ENCODE measurements around the gene TMEM109.
"Not testable (repeated sequence)": the region's sequence is repeated elsewhere in the genome, so short reads cannot be mapped to it uniquely, and the experiment has no call there.

Gene TMEM109

DNA sequence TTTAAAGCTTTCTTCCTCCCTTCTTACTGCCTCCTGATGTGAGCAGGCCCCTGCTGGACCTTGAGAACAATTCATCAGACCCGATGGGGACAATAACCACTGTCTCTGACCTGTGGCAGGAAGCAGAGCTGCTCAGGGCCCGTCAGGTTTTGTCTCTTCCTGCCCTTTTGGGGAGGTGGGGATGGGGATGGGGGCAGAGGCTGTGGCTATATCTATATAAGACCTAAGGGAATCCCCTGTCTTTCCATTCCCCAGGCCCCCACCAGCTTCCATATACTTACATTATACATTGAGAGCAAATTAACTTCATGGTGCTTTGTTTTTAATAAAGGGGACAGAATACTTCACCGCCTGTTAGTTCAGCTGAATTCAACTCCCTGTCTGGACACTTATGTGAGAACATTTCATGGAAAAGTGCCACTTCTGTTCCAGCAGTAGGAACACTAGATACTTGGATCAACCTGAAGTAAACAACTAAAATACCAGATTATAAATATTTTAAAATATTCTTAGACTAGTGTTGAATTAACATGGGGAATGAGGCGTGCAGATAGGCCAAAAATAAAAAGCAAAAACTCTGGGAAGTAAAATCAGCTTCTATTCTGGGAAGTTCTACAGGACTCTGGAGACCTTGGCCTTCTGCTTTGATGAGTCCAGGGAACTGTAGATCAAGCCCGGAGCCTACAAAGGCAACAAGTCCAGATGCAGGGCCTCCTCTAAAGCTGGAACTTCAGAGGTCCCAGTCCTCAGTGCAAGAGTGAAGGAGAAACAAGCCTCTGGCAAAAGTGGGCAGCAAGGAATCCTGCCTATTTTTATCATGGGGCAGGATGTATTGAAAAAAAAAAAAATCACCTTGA, 35.5 kb upstream of the TMEM109 start:
- no peak for DNase-seq (ENCODE audit: low spot score)

DNA sequence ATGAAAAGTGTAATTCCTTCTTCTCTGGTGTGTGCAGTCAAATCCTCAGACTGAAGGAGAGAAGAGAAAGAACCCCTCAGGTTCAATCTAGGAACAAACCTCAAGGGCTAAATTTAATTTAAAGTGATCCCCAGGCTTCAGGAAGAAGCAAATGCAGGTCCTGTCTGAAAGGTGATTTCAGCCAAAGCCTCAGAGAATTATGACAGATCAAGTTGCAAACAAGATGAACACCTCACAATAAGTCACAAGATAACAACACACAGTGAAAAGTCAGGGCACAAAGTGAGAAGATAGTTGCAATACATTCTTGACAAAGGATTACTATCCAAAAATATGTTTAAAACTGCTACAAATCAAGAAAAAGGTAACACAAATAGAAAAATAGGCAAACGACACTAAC, 34.9 kb upstream of the TMEM109 start:
- DNase-seq (ENCODE audit: low spot score), result no peak

DNA sequence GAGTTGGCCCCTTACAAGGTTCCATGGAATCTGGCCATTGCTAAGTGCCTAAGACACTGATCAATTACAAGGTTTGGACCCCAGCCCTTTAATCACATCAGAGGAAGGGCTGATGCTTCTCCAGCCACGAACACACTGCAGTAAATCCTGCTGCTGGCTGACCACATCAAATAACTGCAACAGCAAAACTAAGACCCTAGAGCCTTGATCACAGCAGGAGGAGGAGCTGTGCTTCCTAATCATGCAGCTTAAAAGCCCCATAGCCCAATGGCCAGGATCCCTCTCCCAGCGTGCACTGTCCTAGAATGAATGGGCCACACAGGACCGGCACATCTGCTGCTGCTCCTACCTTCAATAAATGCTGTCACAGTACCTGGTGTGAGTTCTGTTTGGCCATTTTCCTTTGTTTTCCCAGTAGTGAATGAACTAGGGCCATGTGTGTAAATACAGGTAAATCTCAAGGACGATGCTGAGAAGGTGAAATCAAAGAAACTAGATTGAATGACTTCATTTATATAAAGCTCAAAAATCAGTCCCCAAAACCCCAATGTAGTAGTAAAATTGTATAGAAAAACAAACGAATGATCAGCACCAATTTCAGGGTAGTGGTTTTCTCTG, 33.9 kb upstream of the TMEM109 start:
- DNase-seq (ENCODE audit: low spot score), result no peak

DNA sequence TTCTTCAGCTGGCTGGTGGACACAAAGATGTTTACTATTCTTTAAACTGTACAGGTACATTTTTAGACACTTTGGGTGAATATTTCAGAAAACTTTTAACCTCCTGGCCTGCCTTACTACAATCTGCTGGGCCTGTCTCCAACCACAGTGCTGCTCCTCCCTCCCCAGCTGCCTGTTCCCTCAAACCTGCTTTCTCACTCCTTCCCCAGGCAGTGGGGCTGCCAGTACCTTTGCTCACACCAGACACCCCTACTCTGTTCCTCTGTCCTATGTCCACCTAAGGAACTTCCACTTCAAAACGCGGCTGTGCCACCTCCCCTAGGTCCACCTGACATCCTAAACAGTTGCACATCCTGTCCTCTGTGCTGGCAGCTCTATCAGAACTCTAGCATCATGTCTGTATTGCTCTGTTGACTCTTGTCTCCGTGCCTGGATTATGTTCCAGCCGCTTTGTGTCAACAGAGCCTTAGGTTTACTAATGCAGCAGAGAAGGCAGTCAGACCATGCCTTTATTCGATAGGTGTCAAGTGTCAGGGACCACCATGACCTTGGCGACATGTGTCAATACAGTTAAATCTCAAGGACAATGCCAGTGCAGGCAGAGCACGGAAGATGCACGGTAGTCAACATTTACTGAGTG, 33.2 kb upstream of the TMEM109 start:
- no peak for DNase-seq (ENCODE audit: low spot score)

DNA sequence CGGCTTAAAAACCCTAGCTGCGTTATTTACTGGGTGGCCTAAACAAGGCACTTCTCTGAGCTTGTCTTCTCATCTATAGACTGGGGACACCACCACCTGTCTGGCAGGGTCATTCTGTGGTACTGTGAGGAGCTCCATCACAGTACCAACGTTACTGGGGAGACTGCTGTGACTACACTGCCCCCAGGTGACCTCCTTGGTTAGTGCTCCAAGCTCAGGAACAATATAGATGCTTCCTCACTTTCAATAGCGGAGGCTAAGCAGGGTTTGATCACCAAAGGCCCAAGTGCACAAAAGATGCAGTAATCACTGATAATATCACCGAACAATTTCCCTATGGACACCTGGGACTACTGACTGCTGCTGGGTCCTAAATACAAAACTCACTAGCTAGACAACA, 26.4 kb upstream of the TMEM109 start:
- DNase-seq (ENCODE audit: low spot score), result peak; percentile 70

DNA sequence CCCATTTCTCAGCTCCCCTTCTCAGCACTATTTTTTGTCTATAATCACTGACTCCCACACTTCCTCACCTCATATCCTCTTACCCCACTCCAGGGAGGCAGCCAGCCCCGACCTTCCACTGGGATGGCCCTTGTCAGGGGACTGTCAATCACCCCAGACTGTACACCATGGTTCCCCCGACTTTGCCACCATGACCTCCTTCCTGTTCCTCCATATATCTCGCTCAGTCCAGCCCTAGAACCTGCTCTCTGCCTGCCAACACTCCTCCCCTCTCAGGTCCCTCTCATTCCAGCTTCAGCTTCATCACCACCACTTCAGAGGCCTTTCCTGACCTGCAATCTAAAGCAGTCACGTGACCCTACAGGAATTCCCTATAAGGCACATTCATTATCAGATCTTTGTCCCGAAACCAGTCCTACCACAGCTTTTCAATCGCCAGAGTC, 24.1 kb upstream of the TMEM109 start:
- DNase-seq (ENCODE audit: low spot score), result no peak

DNA sequence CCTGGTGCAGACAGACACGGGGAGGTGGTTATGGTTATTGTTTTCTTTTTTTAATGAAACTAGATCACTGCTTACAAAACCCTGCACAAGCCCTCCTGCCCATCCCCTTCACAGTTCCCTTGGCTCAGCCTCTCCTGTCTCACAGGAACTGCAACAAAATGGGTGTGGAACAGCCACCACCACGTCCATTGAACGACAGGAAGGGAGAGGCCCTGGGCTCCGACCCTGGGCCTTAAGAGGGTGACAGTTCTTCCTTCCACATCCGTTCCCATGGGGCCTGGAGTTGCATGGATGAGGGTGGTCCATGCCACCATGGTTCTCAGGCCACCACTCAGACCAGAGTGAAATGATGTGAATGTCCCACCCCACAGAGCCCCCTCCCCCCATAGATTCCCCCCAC, 23.3 kb upstream of the TMEM109 start:
- no peak for DNase-seq (ENCODE audit: low spot score)

DNA sequence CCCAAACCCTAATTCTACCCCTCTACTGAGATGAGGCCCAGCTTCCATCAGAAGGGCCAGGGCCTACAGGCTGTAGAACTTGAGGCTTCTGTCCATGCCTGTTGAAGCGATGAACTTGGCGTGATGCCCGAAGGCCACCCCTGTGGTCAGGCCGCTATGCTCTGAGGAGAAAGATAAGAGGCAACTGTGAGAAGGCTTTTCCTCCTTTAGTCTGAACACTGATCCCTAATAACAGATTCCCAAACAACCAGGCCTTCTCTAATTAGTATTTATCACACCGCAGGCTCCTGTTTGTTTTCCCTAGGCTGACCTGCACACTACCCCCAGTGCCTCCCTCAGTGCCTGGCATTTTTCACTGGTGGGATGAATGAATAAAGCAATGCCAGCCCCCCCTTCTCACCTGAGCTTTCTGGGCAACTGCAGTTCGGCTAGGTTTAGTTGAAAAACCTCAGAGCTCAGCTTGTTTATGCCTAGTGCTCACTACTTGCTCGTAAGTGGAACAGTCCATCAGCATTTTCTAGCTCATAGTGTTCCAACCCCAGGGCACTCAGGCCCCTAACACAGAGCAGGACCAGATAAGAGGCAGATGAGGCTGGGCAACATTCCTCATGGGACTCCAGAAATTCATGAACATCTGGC, 22.7 kb upstream of the TMEM109 start:
- no peak for DNase-seq (ENCODE audit: low spot score)

DNA sequence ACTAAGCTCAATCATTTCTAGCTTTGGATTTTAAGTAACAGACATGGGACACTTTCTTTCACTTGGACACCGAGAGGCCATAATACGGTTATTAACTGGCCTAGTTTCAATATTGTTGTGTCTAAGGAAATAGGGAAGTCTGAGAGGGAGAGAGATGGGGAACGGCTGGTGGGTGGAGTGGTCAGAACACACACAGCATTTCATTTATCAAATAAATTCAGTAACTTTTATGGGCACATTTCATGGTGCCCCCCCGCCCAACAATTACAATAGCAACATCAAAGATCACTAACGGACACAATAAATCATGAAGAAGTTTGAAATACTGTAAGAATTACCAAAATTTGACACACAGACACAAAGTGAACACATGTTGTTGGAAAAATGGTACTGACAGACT, 18.3 kb upstream of the TMEM109 start:
- no peak for DNase-seq (ENCODE audit: low spot score)

- DNase-seq (ENCODE audit: low spot score), result no peak
Measured at GRCh38 chr11:60897496-60897895, 16.5 kb upstream of the TMEM109 start.

DNA sequence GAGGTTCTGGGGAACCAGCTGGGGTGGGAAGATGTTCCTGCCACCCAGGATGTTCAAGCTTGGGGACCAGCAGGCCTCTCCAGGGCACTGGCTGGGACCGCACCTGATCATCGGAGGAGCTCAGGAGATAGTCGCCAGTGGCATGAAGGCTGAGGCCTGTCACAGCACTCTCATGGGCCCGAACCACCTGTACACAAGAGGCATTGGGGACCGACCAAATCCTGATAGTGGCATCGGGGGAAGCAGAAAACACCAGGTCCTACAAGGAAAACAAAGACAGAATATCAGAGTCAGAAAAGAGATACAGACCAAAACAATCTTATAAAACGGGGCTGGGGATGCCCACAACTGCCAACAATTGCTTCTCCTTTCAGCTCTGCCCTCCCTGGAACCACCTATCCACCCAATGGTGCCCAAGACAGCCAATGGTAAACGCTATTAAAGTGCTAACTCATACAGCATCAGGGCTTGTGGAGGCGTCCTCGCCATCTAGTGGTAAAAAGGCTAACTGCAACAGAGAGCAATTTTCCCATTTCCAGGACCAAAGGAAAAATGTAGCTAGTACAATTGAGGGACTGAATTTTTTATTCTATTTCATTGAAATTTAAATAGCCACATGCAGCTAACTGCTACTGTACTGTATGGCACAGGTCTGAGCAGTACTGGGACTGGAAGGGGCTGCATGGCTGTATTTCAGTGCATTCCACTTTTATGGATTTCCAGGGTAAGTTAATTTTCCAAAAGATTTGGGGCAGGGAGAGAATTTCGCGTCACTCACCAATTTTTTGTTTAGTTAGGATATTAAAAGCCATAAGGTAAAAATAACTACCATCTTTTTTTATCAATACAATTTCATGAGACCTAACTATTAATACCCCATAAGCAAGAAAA, 14.7 kb upstream of the TMEM109 start:
- DNase-seq (ENCODE audit: low spot score), result peak; percentile 83

GRCh38 chr11:60899977-60900376, 14.0 kb upstream of the TMEM109 start:
- no peak for DNase-seq (ENCODE audit: low spot score)

GRCh38 chr11:60900673-60901404, 13.1 kb upstream of the TMEM109 start:
- DNase-seq (ENCODE audit: low spot score), result no peak

GRCh38 chr11:60902625-60903024, 11.3 kb upstream of the TMEM109 start:
- no peak for DNase-seq (ENCODE audit: low spot score)

DNA sequence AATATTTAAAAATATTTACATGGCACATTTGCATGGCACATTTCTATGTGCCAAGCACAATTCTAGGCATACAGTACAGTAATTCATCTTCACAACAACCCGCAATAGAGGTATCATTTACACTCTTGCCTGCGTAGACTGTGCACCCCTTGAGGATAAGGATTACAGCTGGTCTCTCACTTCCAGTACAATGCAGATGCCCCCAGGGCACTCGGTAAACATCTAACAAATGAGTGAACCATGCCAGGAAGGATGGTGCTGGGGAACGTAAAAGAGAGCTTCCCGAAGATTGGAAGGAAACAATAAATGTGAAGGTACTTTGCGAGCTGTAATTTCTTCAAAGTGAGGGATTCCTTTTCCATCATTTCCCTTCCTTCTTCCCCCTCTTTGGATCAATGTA, 8.9 kb upstream of the TMEM109 start:
- DNase-seq (ENCODE audit: low spot score), result no peak

GRCh38 chr11:60905551-60906113, 8.3 kb upstream of the TMEM109 start:
- DNase-seq (ENCODE audit: low spot score), result no peak

- DNase-seq (ENCODE audit: low spot score), result peak; percentile 98
Measured at GRCh38 chr11:60906132-60906972, 7.6 kb upstream of the TMEM109 start, which contains the start of gene PRPF19. Gene PRPF19, minus strand, starts transcription at chr11:60906585. Its CDS starts 203 bp downstream, at chr11:60906382.

- no peak for DNase-seq (ENCODE audit: low spot score)
Measured at GRCh38 chr11:60908803-60909202, 5.2 kb upstream of the TMEM109 start.

- DNase-seq (ENCODE audit: low spot score), result not testable (repeated sequence)
Measured at GRCh38 chr11:60909680-60910280, 4.2 kb upstream of the TMEM109 start.
